HEK293 (cell line): ENCODE measurements around the gene STIM1.

Experiments used
- HOXD13 ChIP-seq: sonication (generic); formaldehyde crosslinking; IDR thresholded peaks from 2 replicates; pipeline ENCODE4 v1.8.0; 2022; ENCODE audit warnings: missing genetic modification reagents, borderline replicate concordance
- KLF16 ChIP-seq: fragments of 450-650 bp; formaldehyde crosslinking; IDR thresholded peaks from 2 replicates; pipeline ENCODE4 v1.5.1; 2017; ENCODE audit warnings: missing biosample characterization, missing genetic modification characterization
- PBX3 ChIP-seq: sonication (generic); formaldehyde crosslinking; IDR thresholded peaks from 2 replicates; pipeline ENCODE4 v1.8.1; 2022; ENCODE audit warnings: mild to moderate bottlenecking, moderate library complexity, missing genetic modification reagents
- PRDM10 ChIP-seq: fragments of 450-650 bp; formaldehyde crosslinking; IDR thresholded peaks from 2 replicates; pipeline ENCODE4 v1.5.1; 2016; ENCODE audit warnings: missing biosample characterization, missing genetic modification characterization
- SALL2 ChIP-seq: fragments of 450-650 bp; formaldehyde crosslinking; IDR thresholded peaks from 2 replicates; pipeline ENCODE4 v1.5.0; 2017; ENCODE audit warnings: missing biosample characterization, mild to moderate bottlenecking, missing genetic modification characterization, borderline replicate concordance
- ZBTB20 ChIP-seq: fragments of 450-650 bp; formaldehyde crosslinking; IDR thresholded peaks from 2 replicates; pipeline ENCODE4 v1.5.1; 2016; ENCODE audit warnings: missing biosample characterization, missing genetic modification characterization
- ZBTB26 ChIP-seq: fragments of 450-650 bp; formaldehyde crosslinking; optimal IDR thresholded peaks from 2 replicates; pipeline ENCODE3; 2016; ENCODE audit warnings: missing biosample characterization, mild to moderate bottlenecking, missing genetic modification characterization
- ZBTB44 ChIP-seq: fragments of 450-650 bp; IDR thresholded peaks from 2 replicates; pipeline ENCODE4 v1.5.1; 2018; ENCODE audit warnings: missing biosample characterization, mild to moderate bottlenecking, missing genetic modification characterization
- ZBTB8A ChIP-seq: fragments of 450-650 bp; formaldehyde crosslinking; IDR thresholded peaks from 2 replicates; pipeline ENCODE4 v1.5.1; 2016; ENCODE audit warnings: missing biosample characterization, missing genetic modification characterization
- ZIC2 ChIP-seq: fragments of 450-650 bp; formaldehyde crosslinking; IDR thresholded peaks from 2 replicates; pipeline ENCODE4 v1.5.1; 2016; ENCODE audit warnings: missing biosample characterization, missing genetic modification characterization
- ZNF24 ChIP-seq: fragments of 450-650 bp; formaldehyde crosslinking; IDR thresholded peaks from 2 replicates; pipeline ENCODE4 v1.5.1; 2016; ENCODE audit warnings: missing biosample characterization, missing genetic modification characterization
- ZNF302 ChIP-seq: fragments of 450-650 bp; formaldehyde crosslinking; IDR thresholded peaks from 2 replicates; pipeline ENCODE4 v1.5.1; 2016; ENCODE audit warnings: missing biosample characterization, missing genetic modification characterization, low read depth
- ZNF324 ChIP-seq: fragments of 450-650 bp; formaldehyde crosslinking; IDR thresholded peaks from 2 replicates; pipeline ENCODE4 v1.5.1; 2016; ENCODE audit warnings: missing biosample characterization, missing genetic modification characterization
- ZNF473 ChIP-seq: fragments of 450-650 bp; formaldehyde crosslinking; IDR thresholded peaks from 2 replicates; pipeline ENCODE4 v1.5.1; 2017; ENCODE audit warnings: missing biosample characterization, missing genetic modification characterization
- ZNF514 ChIP-seq: fragments of 450-650 bp; formaldehyde crosslinking; IDR thresholded peaks from 2 replicates; pipeline ENCODE4 v1.5.1; 2016; ENCODE audit warnings: missing biosample characterization, missing genetic modification characterization
- ZNF548 ChIP-seq: fragments of 450-650 bp; formaldehyde crosslinking; IDR thresholded peaks from 2 replicates; pipeline ENCODE4 v1.5.1; 2016; ENCODE audit warnings: missing biosample characterization, missing genetic modification characterization
- ZNF580 ChIP-seq: fragments of 450-650 bp; formaldehyde crosslinking; IDR thresholded peaks from 2 replicates; pipeline ENCODE4 v1.5.1; 2016; ENCODE audit warnings: missing biosample characterization, missing genetic modification characterization
- ZNF585B ChIP-seq: fragments of 450-650 bp; formaldehyde crosslinking; IDR thresholded peaks from 2 replicates; pipeline ENCODE4 v1.5.1; 2016; ENCODE audit warnings: missing biosample characterization, missing genetic modification characterization
- ZNF610 ChIP-seq: fragments of 450-650 bp; formaldehyde crosslinking; IDR thresholded peaks from 2 replicates; pipeline ENCODE4 v1.5.1; 2016; ENCODE audit warnings: missing biosample characterization, missing genetic modification characterization, borderline replicate concordance
- ZNF645 ChIP-seq: fragments of 450-650 bp; formaldehyde crosslinking; IDR thresholded peaks from 2 replicates; pipeline ENCODE4; 2016; ENCODE audit warnings: missing biosample characterization, missing genetic modification characterization
- ZNF664 ChIP-seq: fragments of 450-650 bp; formaldehyde crosslinking; IDR thresholded peaks from 2 replicates; pipeline ENCODE4 v1.5.1; 2016; ENCODE audit warnings: missing biosample characterization, missing genetic modification characterization
- ZNF670 ChIP-seq: fragments of 450-650 bp; formaldehyde crosslinking; IDR thresholded peaks from 2 replicates; pipeline ENCODE4 v1.5.1; 2016; ENCODE audit warnings: missing biosample characterization, missing genetic modification characterization, low read depth
- ZNF707 ChIP-seq: fragments of 450-650 bp; formaldehyde crosslinking; IDR thresholded peaks from 2 replicates; pipeline ENCODE4 v1.5.1; 2016; ENCODE audit warnings: missing biosample characterization, missing genetic modification characterization
- ZSCAN16 ChIP-seq: fragments of 450-650 bp; formaldehyde crosslinking; IDR thresholded peaks from 2 replicates; pipeline ENCODE4 v1.5.1; 2016; ENCODE audit warnings: missing biosample characterization, missing genetic modification characterization
- TF ChIP-seq, protein P1 (sequence below): fragments of 450-650 bp; formaldehyde crosslinking; IDR thresholded peaks from 2 replicates; pipeline ENCODE4 v1.5.1; 2016; ENCODE audit warnings: missing biosample characterization, missing genetic modification characterization
- TF ChIP-seq, protein P2 (sequence below): fragments of 450-650 bp; formaldehyde crosslinking; IDR thresholded peaks from 2 replicates; pipeline ENCODE4 v1.5.1; 2016; ENCODE audit warnings: missing biosample characterization, missing genetic modification characterization, borderline replicate concordance

STIM1 gene

GRCh38 chr11:3854977-3855807 lies at the start of gene STIM1 (continued):
- TF ChIP-seq ZNF580 (tag by site-specific recombination) (no peak), HOXD13 (CRISPR knock-in tag) (no peak), ZNF473 (tag by site-specific recombination) (no peak), ZNF302 (no peak), ZNF548 (no peak), SALL2 (tag by site-specific recombination) (no peak), ZNF670 (tag by site-specific recombination) (no peak), ZNF645 (no peak), PRDM10 (tag by site-specific recombination) (no peak), PBX3 (CRISPR knock-in tag) (no peak; the same call in 1 of the 2 replicates), ZNF24 (tag by site-specific recombination) (no peak), ZBTB8A (tag by site-specific recombination) (peak; percentile 60), ZBTB44 (tag by site-specific recombination) (no peak), ZBTB20 (tag by site-specific recombination) (peak; percentile 81), ZSCAN16 (tag by site-specific recombination) (no peak), ZIC2 (peak; percentile 36), ZNF707 (tag by site-specific recombination) (no peak), ZNF585B (no peak), KLF16 (tag by site-specific recombination) (no peak), ZNF664 (tag by site-specific recombination) (no peak), ZBTB26 (tag by site-specific recombination) (peak; percentile 76), ZNF610 (tag by site-specific recombination) (no peak), ZNF514 (tag by site-specific recombination) (no peak), ZNF324 (no peak)
- TF ChIP-seq, protein P1, sequence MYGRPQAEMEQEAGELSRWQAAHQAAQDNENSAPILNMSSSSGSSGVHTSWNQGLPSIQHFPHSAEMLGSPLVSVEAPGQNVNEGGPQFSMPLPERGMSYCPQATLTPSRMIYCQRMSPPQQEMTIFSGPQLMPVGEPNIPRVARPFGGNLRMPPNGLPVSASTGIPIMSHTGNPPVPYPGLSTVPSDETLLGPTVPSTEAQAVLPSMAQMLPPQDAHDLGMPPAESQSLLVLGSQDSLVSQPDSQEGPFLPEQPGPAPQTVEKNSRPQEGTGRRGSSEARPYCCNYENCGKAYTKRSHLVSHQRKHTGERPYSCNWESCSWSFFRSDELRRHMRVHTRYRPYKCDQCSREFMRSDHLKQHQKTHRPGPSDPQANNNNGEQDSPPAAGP (tag by site-specific recombination) = no peak
- TF ChIP-seq, protein P2, sequence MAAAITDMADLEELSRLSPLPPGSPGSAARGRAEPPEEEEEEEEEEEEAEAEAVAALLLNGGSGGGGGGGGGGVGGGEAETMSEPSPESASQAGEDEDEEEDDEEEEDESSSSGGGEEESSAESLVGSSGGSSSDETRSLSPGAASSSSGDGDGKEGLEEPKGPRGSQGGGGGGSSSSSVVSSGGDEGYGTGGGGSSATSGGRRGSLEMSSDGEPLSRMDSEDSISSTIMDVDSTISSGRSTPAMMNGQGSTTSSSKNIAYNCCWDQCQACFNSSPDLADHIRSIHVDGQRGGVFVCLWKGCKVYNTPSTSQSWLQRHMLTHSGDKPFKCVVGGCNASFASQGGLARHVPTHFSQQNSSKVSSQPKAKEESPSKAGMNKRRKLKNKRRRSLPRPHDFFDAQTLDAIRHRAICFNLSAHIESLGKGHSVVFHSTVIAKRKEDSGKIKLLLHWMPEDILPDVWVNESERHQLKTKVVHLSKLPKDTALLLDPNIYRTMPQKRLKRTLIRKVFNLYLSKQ (tag by site-specific recombination) = no peak
